ENCODE measurements around the gene CCDC86. TPM values are rescaled to one million over a fixed set of nuclear protein-coding genes. Genes with fewer than 3 reads are reported as not detected.

CCDC86 gene
- total RNA-seq, 4 donors from 2014 or later, result 11.6 to 29.5 (median 21.8) TPM

GRCh38 chr11:60868682-60869450 lies 27.0 kb downstream of the CCDC86 start:
- no peak for TF ChIP-seq POLR2AphosphoS5 (IDR thresholded peaks at IDR 0.05)
- no peak for TF ChIP-seq POLR2A (IDR thresholded peaks at IDR 0.05; ENCODE audit: low read depth)
- no peak for TF ChIP-seq CTCF (IDR thresholded peaks at IDR 0.05)
- TF ChIP-seq EP300 (IDR thresholded peaks at IDR 0.05), result no peak
- H3K4me1 ChIP-seq, result peaks cover 21 to 30% (median 23%) of the 10 kb centered on the region in 4 donors
- H3K27me3 ChIP-seq, result peaks cover 0 to 6% (median 0%) of the 10 kb centered on the region in 4 donors
- no peak for DNase-seq (ENCODE audit: extremely low spot score)
- WGBS, result 71% methylated on average over 9 of the region's 10 CpGs
- H3K36me3 ChIP-seq, result no peaks in the 10 kb centered on the region
- H3K4me3 ChIP-seq, result no peak overlapping the region
- intact Hi-C loops (cut with DNase I), result no loop called here
- H3K9me3 ChIP-seq, result no peaks in the 10 kb centered on the region
- no peak overlapping the region for H3K27ac ChIP-seq (replicated peaks in 1 of 4)

GRCh38 chr11:60869451-60869825 lies 27.5 kb downstream of the CCDC86 start:
- intact Hi-C loops (cut with DNase I), result no loop called here
- Histone ChIP-seq H3K27me3 (peaks cover 0 to 6% (median 0%) of the 10 kb centered on the region in 4 donors), H3K9me3 (no peaks in the 10 kb centered on the region), H3K4me1 (peaks cover 21 to 30% (median 23%) of the 10 kb centered on the region in 4 donors), H3K4me3 (no peak overlapping the region), H3K27ac (replicated peaks in 1 of 4) (no peak overlapping the region), H3K36me3 (no peaks in the 10 kb centered on the region)
- TF ChIP-seq POLR2AphosphoS5 (IDR thresholded peaks at IDR 0.05) (no peak), EP300 (IDR thresholded peaks at IDR 0.05) (no peak), POLR2A (IDR thresholded peaks at IDR 0.05; ENCODE audit: low read depth) (no peak), CTCF (IDR thresholded peaks at IDR 0.05) (no peak)
- 85% methylated on average over 5 of the region's 7 CpGs for WGBS
- no peak for DNase-seq (ENCODE audit: extremely low spot score)

- no peak overlapping the region for H3K4me3 ChIP-seq
- DNase-seq (ENCODE audit: extremely low spot score), result no peak
- intact Hi-C loops (cut with DNase I), result no loop called here
- TF ChIP-seq POLR2A (IDR thresholded peaks at IDR 0.05; ENCODE audit: low read depth) (no peak), CTCF (IDR thresholded peaks at IDR 0.05) (no peak), POLR2AphosphoS5 (IDR thresholded peaks at IDR 0.05) (no peak), EP300 (IDR thresholded peaks at IDR 0.05) (no peak)
- no peaks in the 10 kb centered on the region for H3K36me3 ChIP-seq
- no peak overlapping the region for H3K27ac ChIP-seq (replicated peaks in 1 of 4)
- peaks cover 21 to 30% (median 23%) of the 10 kb centered on the region in 4 donors for H3K4me1 ChIP-seq
- H3K27me3 ChIP-seq, result peaks cover 0 to 6% (median 0%) of the 10 kb centered on the region in 4 donors
- H3K9me3 ChIP-seq, result no peaks in the 10 kb centered on the region
- WGBS, result 61% methylated on average over 2 of the region's 3 CpGs
These were observed 28.4 kb downstream of the CCDC86 start for GRCh38 chr11:60870276-60870675.

- peaks cover 21 to 30% (median 23%) of the 10 kb centered on the region in 4 donors for H3K4me1 ChIP-seq
- no peak for TF ChIP-seq POLR2A (IDR thresholded peaks at IDR 0.05; ENCODE audit: low read depth)
- no peak for TF ChIP-seq CTCF (IDR thresholded peaks at IDR 0.05)
- TF ChIP-seq POLR2AphosphoS5 (IDR thresholded peaks at IDR 0.05), result no peak
- no peak for TF ChIP-seq EP300 (IDR thresholded peaks at IDR 0.05)
- H3K9me3 ChIP-seq, result no peaks in the 10 kb centered on the region
- H3K27me3 ChIP-seq, result peaks cover 0 to 6% (median 0%) of the 10 kb centered on the region in 4 donors
- H3K4me3 ChIP-seq, result no peak overlapping the region
- DNase-seq (ENCODE audit: extremely low spot score), result no peak
- H3K36me3 ChIP-seq, result no peaks in the 10 kb centered on the region
- intact Hi-C loops (cut with DNase I), result no loop called here
- H3K27ac ChIP-seq (replicated peaks in 1 of 4), result no peak overlapping the region
- 70% methylated on average over 6 of the region's 13 CpGs for WGBS
These were observed 28.9 kb downstream of the CCDC86 start for GRCh38 chr11:60870733-60871377.
